Sigmoid colon (tissue), 4 donors: ENCODE measurements around the gene SELENOK.

Experiments used
- CTCF ChIP-seq, 4 experiments: fragments of 450-650 bp in 3 of 4; fragments of 200-600 bp in 1 of 4; IDR thresholded peaks; one replicate each; pipeline ENCODE4 v1.5.1; 2016 to 2019; ENCODE audit warnings: antibody characterized with exemption in 4 of 4, mild to moderate bottlenecking in 3 of 4, moderate library complexity in 2 of 4
- EP300 ChIP-seq, 4 donors: sonication (generic); formaldehyde crosslinking; IDR thresholded peaks; one replicate each; pipeline ENCODE4 v1.6.1; 2017; ENCODE audit warnings: antibody characterized with exemption in 4 of 4
- POLR2A ChIP-seq, 2 donors: fragments of 450-650 bp; IDR thresholded peaks; one replicate each; pipeline ENCODE4 v1.6.1; 2016; ENCODE audit warnings: antibody characterized with exemption in 2 of 2, mild to moderate bottlenecking in 2 of 2, moderate library complexity in 2 of 2

GRCh38 chr3:53884623-53885022, 7.0 kb downstream of the SELENOK start:
- TF ChIP-seq POLR2A (IDR thresholded peaks at IDR 0.05) (no peak), EP300 (IDR thresholded peaks at IDR 0.05) (no peak), CTCF (IDR thresholded peaks at IDR 0.05) (no peak)
